Measurements from ENCODE around the gene C11orf65.

DNA sequence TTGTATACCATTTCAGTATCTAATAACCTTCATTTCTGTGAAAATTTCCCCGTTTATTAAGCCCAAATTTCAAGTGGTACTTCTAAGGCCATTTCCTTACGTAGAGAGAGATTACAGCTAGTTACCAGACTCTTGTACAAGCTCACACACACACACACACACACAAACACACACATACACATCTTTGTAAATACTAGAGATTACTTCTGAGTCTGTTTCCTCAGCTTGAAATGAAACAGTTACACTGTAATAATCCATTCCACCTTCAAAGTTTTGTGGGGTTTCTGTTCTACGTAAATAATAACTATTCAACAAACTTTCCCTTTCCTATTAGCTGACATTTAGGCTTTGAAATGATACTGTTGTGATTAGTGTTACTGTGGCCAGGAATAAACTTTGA is 24.6 kb upstream of the C11orf65 start:
- TF ChIP-seq CTCF (IDR thresholded peaks at IDR 0.05), result no peak
- TF ChIP-seq POLR2A (IDR thresholded peaks at IDR 0.05), result no peak

All from uterus (tissue), 2 donors.